ENCODE measurements around the gene RAD9A.

GRCh38 chr11:67393990-67394389 is 2.2 kb downstream of the RAD9A start:
- no peak for TF ChIP-seq POLR2A (IDR thresholded peaks at IDR 0.05; ENCODE audit: low read depth, low read length)
- no peak for TF ChIP-seq POLR2AphosphoS5 (IDR thresholded peaks at IDR 0.05; ENCODE audit: low read depth, low read length)
- no peak for TF ChIP-seq TAF1 (IDR thresholded peaks at IDR 0.05; ENCODE audit: borderline replicate concordance, low read depth, low read length)

Measured in GM12892 (cell line).